ENCODE results near the gene ZNF672.

Gene ZNF672

GRCh38 chr1:248849152-248849551, 11.1 kb downstream of the ZNF672 start:
- peaks cover 0 to 11% of the 10 kb centered on the region in 2 donors for H3K4me1 Mint-ChIP-seq
- no peaks in the 10 kb centered on the region for H3K9me3 Mint-ChIP-seq
- no peak overlapping the region for H3K4me3 Mint-ChIP-seq
- H3K36me3 Mint-ChIP-seq: peaks cover 19 to 31% of the 10 kb centered on the region in 2 donors
- no peaks in the 10 kb centered on the region for H3K27me3 Mint-ChIP-seq
- no peak overlapping the region for H3K27ac Mint-ChIP-seq
- ATAC-seq (replicated peaks): no peak
- no peak for DNase-seq

GRCh38 chr1:248849637-248850036, 11.6 kb downstream of the ZNF672 start:
- ATAC-seq (replicated peaks) (no peak), DNase-seq (no peak)
- Mint-ChIP-seq H3K9me3 (no peaks in the 10 kb centered on the region), H3K27me3 (no peaks in the 10 kb centered on the region), H3K4me1 (peaks cover 0 to 16% of the 10 kb centered on the region in 2 donors), H3K36me3 (peaks cover 21 to 27% of the 10 kb centered on the region in 2 donors), H3K4me3 (no peak overlapping the region), H3K27ac (peak overlapping the region; percentile 49)

GRCh38 chr1:248850124-248850523, 12.1 kb downstream of the ZNF672 start:
- DNase-seq (no peak), ATAC-seq (replicated peaks) (no peak)
- peaks cover 0 to 20% of the 10 kb centered on the region in 2 donors for H3K4me1 Mint-ChIP-seq
- H3K4me3 Mint-ChIP-seq: no peak overlapping the region
- H3K36me3 Mint-ChIP-seq: peaks cover 25 to 27% of the 10 kb centered on the region in 2 donors
- no peaks in the 10 kb centered on the region for H3K27me3 Mint-ChIP-seq
- H3K27ac Mint-ChIP-seq: no peak overlapping the region
- no peaks in the 10 kb centered on the region for H3K9me3 Mint-ChIP-seq

- Mint-ChIP-seq H3K27me3 (no peaks in the 10 kb centered on the region), H3K36me3 (peaks cover 22 to 28% of the 10 kb centered on the region in 2 donors), H3K27ac (no peak overlapping the region), H3K4me1 (peaks cover 0 to 22% of the 10 kb centered on the region in 2 donors), H3K4me3 (no peak overlapping the region), H3K9me3 (no peaks in the 10 kb centered on the region)
- ATAC-seq (replicated peaks) (no peak), DNase-seq (no peak)
Measured at GRCh38 chr1:248850536-248851251, 12.7 kb downstream of the ZNF672 start.

GRCh38 chr1:248851390-248851789, 13.4 kb downstream of the ZNF672 start:
- ATAC-seq (replicated peaks) (no peak), DNase-seq (no peak)
- no peak overlapping the region for H3K4me3 Mint-ChIP-seq
- H3K27ac Mint-ChIP-seq: no peak overlapping the region
- peaks cover 0 to 28% of the 10 kb centered on the region in 2 donors for H3K4me1 Mint-ChIP-seq
- no peaks in the 10 kb centered on the region for H3K27me3 Mint-ChIP-seq
- no peaks in the 10 kb centered on the region for H3K9me3 Mint-ChIP-seq
- H3K36me3 Mint-ChIP-seq: peaks cover 20 to 32% of the 10 kb centered on the region in 2 donors

GRCh38 chr1:248852481-248853405, 14.7 kb downstream of the ZNF672 start:
- ATAC-seq (replicated peaks): peak; percentile 68 to 74
- no peaks in the 10 kb centered on the region for H3K27me3 Mint-ChIP-seq
- peaks cover 13 to 30% of the 10 kb centered on the region in 2 donors for H3K36me3 Mint-ChIP-seq
- H3K27ac Mint-ChIP-seq: no peak overlapping the region
- H3K4me3 Mint-ChIP-seq: no peak overlapping the region
- H3K4me1 Mint-ChIP-seq: peaks cover 4 to 34% of the 10 kb centered on the region in 2 donors
- DNase-seq: no peak
- H3K9me3 Mint-ChIP-seq: no peaks in the 10 kb centered on the region

- no peak for DNase-seq
- H3K4me3 Mint-ChIP-seq: no peak overlapping the region
- no peak overlapping the region for H3K27ac Mint-ChIP-seq
Measured at GRCh38 chr1:248853663-248854375, 15.8 kb downstream of the ZNF672 start.

GRCh38 chr1:248855580-248855979, 17.6 kb downstream of the ZNF672 start:
- H3K27ac Mint-ChIP-seq: peak overlapping the region; percentile 43
- no peak for ATAC-seq (replicated peaks)
- H3K27me3 Mint-ChIP-seq: no peaks in the 10 kb centered on the region
- no peak overlapping the region for H3K4me3 Mint-ChIP-seq
- peaks cover 23 to 37% of the 10 kb centered on the region in 2 donors for H3K4me1 Mint-ChIP-seq
- H3K36me3 Mint-ChIP-seq: peaks cover 0 to 22% of the 10 kb centered on the region in 2 donors
- no peaks in the 10 kb centered on the region for H3K9me3 Mint-ChIP-seq
- no peak for DNase-seq

More at GRCh38 chr1:248853663-248854375, 15.8 kb downstream of the ZNF672 start:
- Mint-ChIP-seq H3K9me3 (no peaks in the 10 kb centered on the region), H3K27me3 (no peaks in the 10 kb centered on the region), H3K4me1 (peaks cover 13 to 32% of the 10 kb centered on the region in 2 donors), H3K36me3 (peaks cover 7 to 28% of the 10 kb centered on the region in 2 donors)
- no peak for ATAC-seq (replicated peaks)

GRCh38 chr1:248856176-248856575, 18.2 kb downstream of the ZNF672 start:
- H3K27ac Mint-ChIP-seq: peak overlapping the region; percentile 43
- DNase-seq: no peak
- no peak for ATAC-seq (replicated peaks)
- peaks cover 0 to 22% of the 10 kb centered on the region in 2 donors for H3K36me3 Mint-ChIP-seq
- H3K4me3 Mint-ChIP-seq: no peak overlapping the region
- no peaks in the 10 kb centered on the region for H3K27me3 Mint-ChIP-seq
- no peaks in the 10 kb centered on the region for H3K9me3 Mint-ChIP-seq
- H3K4me1 Mint-ChIP-seq: peaks cover 23 to 38% of the 10 kb centered on the region in 2 donors

GRCh38 chr1:248857201-248857600, 19.2 kb downstream of the ZNF672 start:
- DNase-seq (no peak), ATAC-seq (replicated peaks) (no peak)
- Mint-ChIP-seq H3K36me3 (peaks cover 0 to 22% of the 10 kb centered on the region in 2 donors), H3K9me3 (no peaks in the 10 kb centered on the region), H3K27me3 (no peaks in the 10 kb centered on the region), H3K27ac (peak overlapping the region; percentile 95), H3K4me1 (peaks cover 23 to 38% of the 10 kb centered on the region in 2 donors), H3K4me3 (peak overlapping the region; percentile 84 to 88)

GRCh38 chr1:248857749-248858095, 19.7 kb downstream of the ZNF672 start:
- Mint-ChIP-seq H3K4me1 (peaks cover 28 to 42% of the 10 kb centered on the region in 2 donors), H3K27me3 (no peaks in the 10 kb centered on the region), H3K4me3 (peak overlapping the region; percentile 84 to 88)

GRCh38 chr1:248858096-248858890, 20.3 kb downstream of the ZNF672 start:
- no peaks in the 10 kb centered on the region for H3K9me3 Mint-ChIP-seq
- H3K4me3 Mint-ChIP-seq: peak overlapping the region; percentile 84 to 88
- no peaks in the 10 kb centered on the region for H3K27me3 Mint-ChIP-seq
- DNase-seq: no peak
- H3K36me3 Mint-ChIP-seq: peaks cover 0 to 22% of the 10 kb centered on the region in 2 donors
- H3K27ac Mint-ChIP-seq: peak overlapping the region; percentile 95
- ATAC-seq (replicated peaks): peak; percentile 65 to 66
- peaks cover 32 to 44% of the 10 kb centered on the region in 2 donors for H3K4me1 Mint-ChIP-seq

More at GRCh38 chr1:248857749-248858095, 19.7 kb downstream of the ZNF672 start:
- DNase-seq (no peak), ATAC-seq (replicated peaks) (no peak)
- Mint-ChIP-seq H3K27ac (peak overlapping the region; percentile 95), H3K36me3 (peaks cover 0 to 22% of the 10 kb centered on the region in 2 donors), H3K9me3 (no peaks in the 10 kb centered on the region)

Data from stimulated activated naive B cell treated with anti-CD40 and anti-IgM and Interleukin-4, amounts not matched to agents 10 μg/mL and 1 μg/mL and 100 μg/mL, for 72 hours (primary cell).